ENCODE results near the gene ALDH3A1. TPM values are rescaled to one million over a fixed set of nuclear protein-coding genes. Genes with fewer than 3 reads are reported as not detected.

Gene ALDH3A1
- total RNA-seq, 5 donors from 2014 or later (not counting 1 experiment from before 2014, with no cell fraction given) = not detected

- H3K4me1 ChIP-seq (ENCODE audit: control insufficient read depth in 1 of 2, extremely low read depth in 1 of 2, insufficient read depth in 2 of 2, low read length in 2 of 2) = no peaks in the 10 kb centered on the region
- H3K9me3 ChIP-seq = no peaks in the 10 kb centered on the region
- Mint-ChIP-seq H3K4me1 (no peaks in the 10 kb centered on the region), H3K36me3 (peaks cover 34% of the 10 kb centered on the region), H3K27me3 (no peaks in the 10 kb centered on the region), H3K9me3 (no peaks in the 10 kb centered on the region), H3K27ac (no peak overlapping the region), H3K4me3 (no peak overlapping the region)
- H3K27ac ChIP-seq (ENCODE audit: low read length) = no peak overlapping the region
- ATAC-seq (replicated peaks in 1 of 4) (no peak), DNase-seq (no peak)
- CTCF ChIA-PET = interaction anchor here in 1 of 2 donors (0.6 kb wide), 1 partner anchor 30 kb away, joined by 3 read pairs; no protein-coding TSS in a partner anchor
- no peak overlapping the region for H3K4me3 ChIP-seq (ENCODE audit: control insufficient read depth in 1 of 2, extremely low read depth in 1 of 2, low read length in 1 of 2)
- H3K27me3 ChIP-seq (replicated peaks in 1 of 2; ENCODE audit: control insufficient read depth in 2 of 2, extremely low read depth in 1 of 2, insufficient read depth in 2 of 2, low read length in 1 of 2) = no peaks in the 10 kb centered on the region
- H3K36me3 ChIP-seq (ENCODE audit: control insufficient read depth in 2 of 2, extremely low read depth in 1 of 2, insufficient read depth in 1 of 2, low read length in 1 of 2) = peaks cover 0 to 22% of the 10 kb centered on the region in 2 donors
- no CpG with 5 or more reads among the region's 9 CpGs for WGBS (ENCODE audit: insufficient coverage)
- POLR2A ChIA-PET = no interaction called here
These were observed 33.7 kb upstream of the ALDH3A1 start for GRCh38 chr17:19781488-19782458.

GRCh38 chr17:19780846-19781245 lies 32.7 kb upstream of the ALDH3A1 start:
- no peaks in the 10 kb centered on the region for H3K4me1 ChIP-seq (ENCODE audit: control insufficient read depth in 1 of 2, extremely low read depth in 1 of 2, insufficient read depth in 2 of 2, low read length in 2 of 2)
- ATAC-seq (replicated peaks in 1 of 4) (no peak), DNase-seq (no peak)
- H3K27me3 ChIP-seq (replicated peaks in 1 of 2; ENCODE audit: control insufficient read depth in 2 of 2, extremely low read depth in 1 of 2, insufficient read depth in 2 of 2, low read length in 1 of 2) = no peaks in the 10 kb centered on the region
- POLR2A ChIA-PET = interaction anchor here in 1 of 2 donors (0.7 kb wide), 1 partner anchor 138 kb away, joined by 3 read pairs; no protein-coding TSS in a partner anchor
- H3K4me3 ChIP-seq (ENCODE audit: control insufficient read depth in 1 of 2, extremely low read depth in 1 of 2, low read length in 1 of 2) = no peak overlapping the region
- Mint-ChIP-seq H3K36me3 (peaks cover 37% of the 10 kb centered on the region), H3K4me3 (no peak overlapping the region), H3K4me1 (peaks cover 0 to under 1% (median 0%) of the 10 kb centered on the region in 3 donors), H3K9me3 (no peaks in the 10 kb centered on the region), H3K27ac (no peak overlapping the region), H3K27me3 (no peaks in the 10 kb centered on the region)
- 94% methylated on average over 2 of the region's 4 CpGs for WGBS (ENCODE audit: insufficient coverage)
- H3K27ac ChIP-seq (ENCODE audit: low read length) = no peak overlapping the region
- H3K36me3 ChIP-seq (ENCODE audit: control insufficient read depth in 2 of 2, extremely low read depth in 1 of 2, insufficient read depth in 1 of 2, low read length in 1 of 2) = peaks cover 0 to 31% of the 10 kb centered on the region in 2 donors
- no peaks in the 10 kb centered on the region for H3K9me3 ChIP-seq
- CTCF ChIA-PET = no interaction called here

DNA sequence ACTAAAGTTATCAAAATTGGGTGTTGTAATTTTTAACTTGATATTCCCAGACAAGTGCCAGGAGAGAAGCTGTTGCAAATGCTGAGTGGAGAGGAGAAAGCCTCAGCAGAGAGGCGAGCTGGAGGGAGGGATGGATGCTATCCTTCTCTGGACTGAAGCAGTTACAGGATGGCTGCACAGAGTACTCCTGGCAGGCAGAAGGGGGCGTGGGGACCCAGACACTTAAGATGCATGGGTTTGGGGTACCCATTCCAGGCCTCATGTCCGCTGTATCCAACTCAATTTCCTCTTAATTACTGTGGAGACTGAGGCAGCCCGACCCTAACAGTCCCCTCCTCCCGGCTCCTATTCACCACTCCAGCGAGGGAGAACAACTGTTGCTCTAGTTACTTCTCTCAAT lies 25.4 kb upstream of the ALDH3A1 start:
- WGBS (ENCODE audit: insufficient coverage) = 96% methylated on average over 3 of the region's 6 CpGs
- H3K4me1 Mint-ChIP-seq = peaks cover 56 to 63% (median 62%) of the 10 kb centered on the region in 3 donors
- H3K9me3 Mint-ChIP-seq = no peaks in the 10 kb centered on the region
- DNase-seq (no peak), ATAC-seq (replicated peaks in 1 of 4) (no peak)
- Histone ChIP-seq H3K4me3 (ENCODE audit: control insufficient read depth in 1 of 2, extremely low read depth in 1 of 2, low read length in 1 of 2) (no peak overlapping the region), H3K27me3 (replicated peaks in 1 of 2; ENCODE audit: control insufficient read depth in 2 of 2, extremely low read depth in 1 of 2, insufficient read depth in 2 of 2, low read length in 1 of 2) (no peaks in the 10 kb centered on the region), H3K27ac (ENCODE audit: low read length) (no peak overlapping the region), H3K4me1 (ENCODE audit: control insufficient read depth in 1 of 2, extremely low read depth in 1 of 2, insufficient read depth in 2 of 2, low read length in 2 of 2) (peaks cover 26 to 41% of the 10 kb centered on the region in 2 experiments), H3K9me3 (no peaks in the 10 kb centered on the region), H3K36me3 (ENCODE audit: control insufficient read depth in 2 of 2, extremely low read depth in 1 of 2, insufficient read depth in 1 of 2, low read length in 1 of 2) (peaks cover 0 to 16% of the 10 kb centered on the region in 2 donors)
- CTCF ChIA-PET = interaction anchor here in 1 of 2 donors (1.1 kb wide), 1 partner anchor 29 kb away, joined by 3 read pairs; no protein-coding TSS in a partner anchor
- POLR2A ChIA-PET = no interaction called here
- peak overlapping the region; percentile 95 to 97 for H3K27ac Mint-ChIP-seq
- peaks cover 21% of the 10 kb centered on the region for H3K36me3 Mint-ChIP-seq
- H3K4me3 Mint-ChIP-seq = peak overlapping the region in 1 of 3 donors; percentile 5
- H3K27me3 Mint-ChIP-seq = no peaks in the 10 kb centered on the region

DNA sequence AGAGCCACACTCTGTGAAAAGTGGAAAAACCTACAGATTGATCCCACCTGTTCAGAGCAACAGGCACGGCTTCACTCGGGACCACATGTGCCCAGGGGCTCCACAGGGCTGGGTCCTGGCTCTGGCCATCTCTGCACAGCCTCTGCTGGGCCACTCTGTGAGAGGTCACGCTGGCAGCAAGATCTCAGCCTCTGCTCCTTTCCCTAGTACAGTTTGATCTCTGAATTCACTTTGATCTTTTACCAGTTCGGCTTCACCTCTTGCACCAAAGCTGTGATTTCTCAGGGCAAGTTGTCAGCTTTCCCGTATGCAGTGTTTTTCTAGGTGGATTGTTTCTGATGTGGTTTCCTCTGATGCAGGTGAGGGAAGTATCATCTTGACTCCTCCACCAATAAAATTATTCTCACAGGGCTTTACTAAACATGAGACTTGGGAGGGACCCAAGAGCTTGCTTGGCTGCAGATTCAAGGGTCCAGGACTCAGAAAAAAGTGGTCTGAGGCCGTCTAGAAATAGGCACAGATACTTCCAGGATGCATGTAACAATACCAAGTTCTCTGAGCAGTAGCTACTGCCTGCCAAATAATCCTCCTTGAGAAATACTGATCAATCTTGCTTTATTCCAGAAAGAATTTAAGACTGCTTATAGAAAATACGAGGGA lies 24.0 kb upstream of the ALDH3A1 start:
- Histone ChIP-seq H3K9me3 (no peaks in the 10 kb centered on the region), H3K27me3 (replicated peaks in 1 of 2; ENCODE audit: control insufficient read depth in 2 of 2, extremely low read depth in 1 of 2, insufficient read depth in 2 of 2, low read length in 1 of 2) (no peaks in the 10 kb centered on the region), H3K4me3 (ENCODE audit: control insufficient read depth in 1 of 2, extremely low read depth in 1 of 2, low read length in 1 of 2) (peak overlapping the region; percentile 13 to 44), H3K36me3 (ENCODE audit: control insufficient read depth in 2 of 2, extremely low read depth in 1 of 2, insufficient read depth in 1 of 2, low read length in 1 of 2) (peaks cover 0 to 12% of the 10 kb centered on the region in 2 donors), H3K27ac (ENCODE audit: low read length) (peak overlapping the region; percentile 47), H3K4me1 (ENCODE audit: control insufficient read depth in 1 of 2, extremely low read depth in 1 of 2, insufficient read depth in 2 of 2, low read length in 2 of 2) (peaks cover 26 to 49% of the 10 kb centered on the region in 2 experiments)
- Mint-ChIP-seq H3K9me3 (no peaks in the 10 kb centered on the region), H3K4me3 (peak overlapping the region; percentile 35 to 62 (median 41)), H3K36me3 (peaks cover 11% of the 10 kb centered on the region), H3K27ac (peak overlapping the region; percentile 95 to 97), H3K4me1 (peaks cover 69 to 77% (median 73%) of the 10 kb centered on the region in 3 donors), H3K27me3 (no peaks in the 10 kb centered on the region)
- ChIA-PET POLR2A (no interaction called here), CTCF (interaction anchor here (0.6 to 2.5 kb wide), 7 partner anchors 10 to 1255 kb away, joined by 3 to 21 read pairs (median 6); partner anchors contain the start of gene B9D1 (in 1 of the 2))
- peak; percentile 90 to 95 (median 92) for ATAC-seq (replicated peaks in 1 of 4)
- 5% methylated on average over 3 of the region's 7 CpGs for WGBS (ENCODE audit: insufficient coverage)
- peak; percentile 13 to 83 (median 39) for DNase-seq

DNA sequence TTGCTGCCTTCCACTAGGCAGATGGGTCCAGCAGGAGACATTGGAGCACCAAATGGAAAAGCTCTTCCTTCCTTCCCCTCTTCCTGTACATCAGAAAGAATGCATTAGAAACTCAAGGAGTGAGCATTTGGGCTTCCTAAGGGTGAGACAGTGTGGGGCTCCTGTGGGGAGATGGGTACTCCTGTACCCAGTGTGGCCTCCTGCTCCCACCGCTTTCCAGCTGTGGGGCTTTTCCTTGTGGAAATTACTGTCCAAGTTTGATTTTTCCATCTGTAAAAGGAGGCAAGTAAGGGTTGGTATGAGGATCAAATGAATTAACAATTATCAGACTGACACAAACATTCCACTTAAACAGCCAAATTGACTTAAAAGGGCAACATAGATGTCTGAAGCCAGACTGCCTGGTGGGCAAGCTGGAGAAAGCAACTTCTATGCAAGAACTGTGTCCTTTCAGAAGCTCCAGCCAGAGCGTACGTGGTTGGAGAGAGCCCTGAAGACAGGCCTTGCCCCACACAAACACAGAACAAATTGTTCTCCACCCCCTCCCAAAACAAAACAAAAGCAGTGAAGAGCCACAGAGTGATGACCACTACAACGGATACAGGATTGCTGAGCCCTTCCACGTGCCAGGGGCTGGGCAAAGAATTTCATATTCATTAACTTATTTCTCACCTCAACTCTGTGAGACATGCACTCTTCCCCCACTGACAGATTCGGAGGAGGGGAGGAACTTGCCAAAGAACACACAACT lies 23.1 kb upstream of the ALDH3A1 start:
- Mint-ChIP-seq H3K4me3 (peak overlapping the region; percentile 41 to 65 (median 62)), H3K36me3 (peaks cover 9% of the 10 kb centered on the region), H3K9me3 (no peaks in the 10 kb centered on the region), H3K27me3 (peaks cover 0 to 2% of the 10 kb centered on the region in 2 donors), H3K4me1 (peaks cover 76 to 83% (median 79%) of the 10 kb centered on the region in 3 donors), H3K27ac (peak overlapping the region; percentile 95 to 97)
- DNase-seq = no peak
- peaks cover 0 to 5% of the 10 kb centered on the region in 2 donors for H3K36me3 ChIP-seq (ENCODE audit: control insufficient read depth in 2 of 2, extremely low read depth in 1 of 2, insufficient read depth in 1 of 2, low read length in 1 of 2)
- ChIA-PET CTCF (interaction anchor here (0.6 to 2.5 kb wide), 5 partner anchors 9 to 258 kb away, joined by 3 to 21 read pairs (median 6); no protein-coding TSS in a partner anchor), POLR2A (no interaction called here)
- no peak overlapping the region for H3K4me3 ChIP-seq (ENCODE audit: control insufficient read depth in 1 of 2, extremely low read depth in 1 of 2, low read length in 1 of 2)
- peak overlapping the region; percentile 47 for H3K27ac ChIP-seq (ENCODE audit: low read length)
- peak in 1 of 4 experiments; percentile 3 for ATAC-seq (replicated peaks in 1 of 4)
- H3K9me3 ChIP-seq = no peaks in the 10 kb centered on the region
- peaks cover 0 to 2% of the 10 kb centered on the region in 2 experiments for H3K27me3 ChIP-seq (replicated peaks in 1 of 2; ENCODE audit: control insufficient read depth in 2 of 2, extremely low read depth in 1 of 2, insufficient read depth in 2 of 2, low read length in 1 of 2)
- 94% methylated on average over 3 of the region's 6 CpGs for WGBS (ENCODE audit: insufficient coverage)
- peaks cover 31 to 58% of the 10 kb centered on the region in 2 experiments for H3K4me1 ChIP-seq (ENCODE audit: control insufficient read depth in 1 of 2, extremely low read depth in 1 of 2, insufficient read depth in 2 of 2, low read length in 2 of 2)
